GM18951 (cell line): ENCODE results near the gene KCNAB3.
A peak's percentile ranks its signal among the peaks of the same experiment; 100 is the strongest.

Source experiments
- POLR2A ChIP-seq: IDR thresholded peaks from 4 replicates; pipeline ENCODE4 v1.6.1; 2011; ENCODE audit warnings: mild to moderate bottlenecking; ENCODE audit not compliant: insufficient read length, insufficient read depth; ENCODE audit errors: extremely low read depth
- in situ Hi-C: fragments of 300-500 bp; cut with MboI; formaldehyde crosslinking; loops from one replicate; pipeline ENCODE4 v1.12.0; 2022; ENCODE audit warnings: low sequenced_read_pairs, mixed read lengths, inconsistent platforms; ENCODE audit not compliant: unreplicated experiment

KCNAB3 gene

GRCh38 chr17:7922845-7923628 is 6.6 kb downstream of the KCNAB3 start:
- TF ChIP-seq POLR2A = peak; percentile 50
- in situ Hi-C loops = no loop called here

- in situ Hi-C loops = no loop called here
- TF ChIP-seq POLR2A = no peak
These were observed 7.3 kb downstream of the KCNAB3 start for GRCh38 chr17:7922269-7922844.

GRCh38 chr17:7916808-7917207 is 12.8 kb downstream of the KCNAB3 start:
- in situ Hi-C loops = no loop called here
- no peak for TF ChIP-seq POLR2A

DNA sequence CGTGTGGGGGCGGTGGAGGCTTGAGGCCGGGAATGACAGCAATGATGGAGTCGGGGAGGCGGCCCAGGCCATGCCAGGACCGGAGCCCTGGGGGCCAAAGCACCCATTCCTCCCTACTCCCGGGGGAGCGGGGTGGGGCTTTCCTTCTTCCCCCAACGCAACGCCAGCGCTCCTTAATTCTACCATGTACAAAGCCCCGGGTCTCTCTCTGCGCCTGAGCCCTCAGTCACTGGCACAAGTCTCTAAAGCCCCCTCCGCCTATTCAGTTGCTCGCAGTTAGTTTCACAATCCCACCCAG is 13.3 kb downstream of the KCNAB3 start:
- no peak for TF ChIP-seq POLR2A
- in situ Hi-C loops = no loop called here

- in situ Hi-C loops = no loop called here
- TF ChIP-seq POLR2A = peak; percentile 69
These were observed 13.9 kb downstream of the KCNAB3 start, which contains the start of gene RNF227 for GRCh38 chr17:7915611-7916384. Gene RNF227, minus strand, starts transcription at chr17:7916289. Its CDS starts 94 bp downstream, at chr17:7916195.

GRCh38 chr17:7915179-7915610 is 14.5 kb downstream of the KCNAB3 start:
- no peak for TF ChIP-seq POLR2A
- in situ Hi-C loops = no loop called here

DNA sequence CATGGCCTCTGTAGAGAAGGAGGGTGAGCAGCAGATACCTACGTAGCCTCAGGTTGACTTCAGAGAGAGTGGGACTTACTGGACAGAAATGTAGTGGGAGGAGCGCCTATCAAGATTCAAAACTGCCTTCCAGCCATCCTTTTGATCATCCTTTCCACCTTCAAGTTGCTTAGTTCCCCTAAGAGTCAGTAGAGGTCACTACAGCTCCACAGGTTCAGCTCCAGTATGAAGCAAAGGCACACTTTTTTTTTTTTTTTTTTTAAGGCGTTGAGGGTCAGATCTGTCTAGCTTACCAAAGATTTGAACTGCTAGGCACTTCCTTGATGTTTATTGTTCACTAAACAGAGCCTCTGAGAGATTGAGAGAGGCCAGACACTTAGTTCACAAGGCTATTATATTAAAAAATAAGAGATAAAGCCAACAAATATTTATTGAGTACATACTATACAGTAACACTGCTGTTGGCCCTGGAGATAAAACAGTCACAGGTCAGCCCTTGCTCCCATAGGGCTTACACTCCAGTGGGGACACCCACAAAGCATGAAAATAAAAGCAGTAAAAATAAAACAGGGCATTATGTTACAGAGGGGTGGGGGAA is 16.6 kb downstream of the KCNAB3 start:
- in situ Hi-C loops = loop anchor here (5.0 kb wide), 1 partner anchor 79 kb away; no protein-coding TSS in a partner anchor
- TF ChIP-seq POLR2A = no peak

DNA sequence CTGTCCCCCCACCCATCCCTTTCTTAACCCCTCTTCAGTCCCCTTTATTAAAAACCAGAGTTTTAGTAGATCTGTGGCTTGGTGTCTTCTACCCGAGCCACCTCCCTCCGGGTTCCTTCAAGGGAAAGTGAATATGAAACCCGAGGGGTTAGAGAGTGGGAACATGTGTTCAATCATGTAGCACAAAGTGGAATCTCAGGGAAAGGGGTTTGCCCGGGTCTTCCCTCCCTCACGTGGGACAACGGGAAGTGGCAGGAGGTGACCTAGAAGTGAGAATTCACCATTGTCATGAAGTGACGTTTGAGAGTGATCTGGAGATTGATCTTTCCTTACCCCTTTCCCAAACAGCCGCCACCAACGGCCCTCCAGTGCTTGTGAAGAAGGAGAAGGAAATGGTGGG is 18.5 kb downstream of the KCNAB3 start:
- in situ Hi-C loops = loop anchor here (5.0 kb wide), 1 partner anchor 81 kb away; no protein-coding TSS in a partner anchor
- TF ChIP-seq POLR2A = no peak

DNA sequence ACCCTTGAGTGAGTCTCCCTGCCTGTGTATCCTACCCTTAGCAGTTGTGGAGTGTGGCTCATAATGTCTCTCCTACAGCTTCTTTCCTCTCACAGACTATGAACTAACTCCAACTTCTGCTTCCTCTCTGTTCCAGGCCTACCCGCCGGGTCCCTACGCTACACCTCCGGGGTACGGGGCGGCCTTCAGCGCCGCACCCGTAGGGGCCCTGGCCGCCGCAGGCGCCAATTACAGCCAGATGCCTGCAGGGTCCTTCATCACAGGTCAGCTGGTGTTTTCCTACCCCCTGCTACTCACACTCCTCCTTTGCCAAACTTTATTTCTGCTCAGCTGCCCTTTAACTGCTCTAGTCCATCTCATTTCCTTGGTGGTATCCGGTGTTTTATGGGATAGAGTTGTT is 18.9 kb downstream of the KCNAB3 start:
- no peak for TF ChIP-seq POLR2A
- in situ Hi-C loops = loop anchor here (5.0 kb wide), 1 partner anchor 82 kb away; no protein-coding TSS in a partner anchor

DNA sequence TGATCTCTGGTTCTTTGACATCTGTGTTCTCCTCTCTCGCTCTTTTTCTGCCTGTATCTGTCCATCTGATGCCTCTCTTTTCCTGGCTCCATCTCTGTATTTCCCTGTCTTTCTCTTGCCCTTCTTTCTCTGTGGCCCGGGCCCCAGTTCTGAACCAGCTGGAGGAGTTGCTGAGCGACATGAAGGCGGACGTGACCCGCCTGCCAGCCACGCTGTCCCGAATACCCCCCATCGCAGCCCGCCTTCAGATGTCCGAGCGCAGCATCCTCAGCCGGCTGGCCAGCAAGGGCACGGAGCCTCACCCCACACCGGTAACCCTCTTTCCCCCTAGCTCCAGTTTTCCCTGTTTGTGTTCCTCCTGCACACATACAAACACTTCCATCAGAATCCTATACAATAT is 19.4 kb downstream of the KCNAB3 start:
- TF ChIP-seq POLR2A = no peak
- in situ Hi-C loops = loop anchor here (5.0 kb wide), 1 partner anchor 82 kb away; no protein-coding TSS in a partner anchor

- TF ChIP-seq POLR2A = no peak
- in situ Hi-C loops = no loop called here
These were observed 20.6 kb downstream of the KCNAB3 start for GRCh38 chr17:7909089-7909488.

- no peak for TF ChIP-seq POLR2A
- in situ Hi-C loops = no loop called here
These were observed 26.2 kb downstream of the KCNAB3 start for GRCh38 chr17:7903154-7904103.
